Activated T-helper 17 cell treated with anti-CD3 and anti-CD28 coated beads, Interleukin-2, amount 50 U/mL, for 72 hours (primary cell): ENCODE results near the gene LRRK1. TPM values are rescaled to one million over a fixed set of nuclear protein-coding genes. Genes with fewer than 3 reads are reported as not detected.

Experiments
- ATAC-seq: fragments of 150-1000 bp; cut with Tn5 transposase; replicated peaks from 2 replicates; pipeline ENCODE4 v1.10.0; 2021; ENCODE audit warnings: mild to moderate bottlenecking, moderate library complexity
- H3K27ac Mint-ChIP-seq: one replicate; pipeline ENCODE4 v1.8.0; 2022; ENCODE audit warnings: mixed read lengths
- H3K27me3 Mint-ChIP-seq: one replicate; pipeline ENCODE4 v1.8.0; 2022; ENCODE audit warnings: mixed read lengths
- H3K36me3 Mint-ChIP-seq: one replicate; pipeline ENCODE4 v1.8.0; 2022; ENCODE audit warnings: low read depth, mild to moderate bottlenecking, mixed read lengths
- H3K4me1 Mint-ChIP-seq: one replicate; pipeline ENCODE4 v1.8.0; 2022; ENCODE audit warnings: mixed read lengths
- H3K4me3 Mint-ChIP-seq: one replicate; pipeline ENCODE4 v1.8.0; 2022; ENCODE audit warnings: mild to moderate bottlenecking, mixed read lengths
- H3K9me3 Mint-ChIP-seq: one replicate; pipeline ENCODE4 v1.8.0; 2022; ENCODE audit warnings: mixed read lengths
- total RNA-seq, 2 donors: library from RNA; stranded (reverse); gene quantifications; one replicate each; pipeline ENCODE4 v1.2.3, GENCODE V29; 2022

Gene LRRK1
- total RNA-seq, 2 donors from 2014 or later: 0.74 to 0.82 TPM

- Mint-ChIP-seq H3K36me3 (no peaks in the 10 kb centered on the region), H3K27ac (no peak overlapping the region), H3K4me3 (no peak overlapping the region), H3K27me3 (peaks cover 10% of the 10 kb centered on the region), H3K4me1 (no peaks in the 10 kb centered on the region), H3K9me3 (no peaks in the 10 kb centered on the region)
- no peak for ATAC-seq
Observed at GRCh38 chr15:101027273-101027901, 108.2 kb downstream of the LRRK1 start.

- peaks cover 10% of the 10 kb centered on the region for H3K27me3 Mint-ChIP-seq
- H3K27ac Mint-ChIP-seq: no peak overlapping the region
- no peaks in the 10 kb centered on the region for H3K9me3 Mint-ChIP-seq
- no peaks in the 10 kb centered on the region for H3K4me1 Mint-ChIP-seq
- no peak for ATAC-seq
- no peaks in the 10 kb centered on the region for H3K36me3 Mint-ChIP-seq
- H3K4me3 Mint-ChIP-seq: no peak overlapping the region
Observed at GRCh38 chr15:101027920-101028319, 108.8 kb downstream of the LRRK1 start.

GRCh38 chr15:101028321-101028720 is 109.2 kb downstream of the LRRK1 start:
- Mint-ChIP-seq H3K9me3 (no peaks in the 10 kb centered on the region), H3K36me3 (no peaks in the 10 kb centered on the region), H3K4me3 (no peak overlapping the region), H3K27ac (no peak overlapping the region), H3K4me1 (no peaks in the 10 kb centered on the region), H3K27me3 (peaks cover 10% of the 10 kb centered on the region)
- no peak for ATAC-seq

GRCh38 chr15:101028772-101029438 is 109.7 kb downstream of the LRRK1 start:
- peaks cover 10% of the 10 kb centered on the region for H3K27me3 Mint-ChIP-seq
- no peaks in the 10 kb centered on the region for H3K9me3 Mint-ChIP-seq
- no peak overlapping the region for H3K27ac Mint-ChIP-seq
- no peak for ATAC-seq
- no peaks in the 10 kb centered on the region for H3K4me1 Mint-ChIP-seq
- H3K4me3 Mint-ChIP-seq: no peak overlapping the region
- no peaks in the 10 kb centered on the region for H3K36me3 Mint-ChIP-seq

- ATAC-seq: no peak
- H3K27ac Mint-ChIP-seq: no peak overlapping the region
- H3K9me3 Mint-ChIP-seq: peaks cover 6% of the 10 kb centered on the region
- H3K4me3 Mint-ChIP-seq: no peak overlapping the region
- H3K4me1 Mint-ChIP-seq: no peaks in the 10 kb centered on the region
- no peaks in the 10 kb centered on the region for H3K36me3 Mint-ChIP-seq
- peaks cover 16% of the 10 kb centered on the region for H3K27me3 Mint-ChIP-seq
Observed at GRCh38 chr15:101029971-101030661, 111.0 kb downstream of the LRRK1 start.

- Mint-ChIP-seq H3K4me3 (no peak overlapping the region), H3K9me3 (peaks cover 10% of the 10 kb centered on the region), H3K27ac (no peak overlapping the region), H3K4me1 (no peaks in the 10 kb centered on the region), H3K27me3 (peaks cover 21% of the 10 kb centered on the region), H3K36me3 (no peaks in the 10 kb centered on the region)
- ATAC-seq: no peak
Observed at GRCh38 chr15:101031213-101031612, 112.1 kb downstream of the LRRK1 start.

- Mint-ChIP-seq H3K27me3 (peaks cover 29% of the 10 kb centered on the region), H3K4me3 (no peak overlapping the region), H3K27ac (no peak overlapping the region), H3K9me3 (peaks cover 19% of the 10 kb centered on the region), H3K4me1 (no peaks in the 10 kb centered on the region), H3K36me3 (no peaks in the 10 kb centered on the region)
- no peak for ATAC-seq
Observed at GRCh38 chr15:101033801-101034200, 114.6 kb downstream of the LRRK1 start.

- Mint-ChIP-seq H3K4me3 (no peak overlapping the region), H3K4me1 (no peaks in the 10 kb centered on the region), H3K36me3 (no peaks in the 10 kb centered on the region), H3K27ac (no peak overlapping the region), H3K27me3 (peaks cover 32% of the 10 kb centered on the region), H3K9me3 (peaks cover 19% of the 10 kb centered on the region)
- ATAC-seq: no peak
Observed at GRCh38 chr15:101035611-101036010, 116.5 kb downstream of the LRRK1 start.

GRCh38 chr15:101036189-101036588 is 117.0 kb downstream of the LRRK1 start:
- Mint-ChIP-seq H3K4me1 (no peaks in the 10 kb centered on the region), H3K9me3 (peaks cover 19% of the 10 kb centered on the region), H3K4me3 (no peak overlapping the region), H3K36me3 (no peaks in the 10 kb centered on the region), H3K27me3 (peaks cover 32% of the 10 kb centered on the region), H3K27ac (no peak overlapping the region)
- ATAC-seq: no peak

GRCh38 chr15:101037090-101037830 is 118.1 kb downstream of the LRRK1 start:
- Mint-ChIP-seq H3K4me3 (no peak overlapping the region), H3K4me1 (no peaks in the 10 kb centered on the region), H3K36me3 (no peaks in the 10 kb centered on the region), H3K27me3 (peaks cover 35% of the 10 kb centered on the region), H3K27ac (no peak overlapping the region), H3K9me3 (peaks cover 25% of the 10 kb centered on the region)
- no peak for ATAC-seq

- H3K4me3 Mint-ChIP-seq: no peak overlapping the region
- no peak overlapping the region for H3K27ac Mint-ChIP-seq
- H3K27me3 Mint-ChIP-seq: peaks cover 35% of the 10 kb centered on the region
- no peaks in the 10 kb centered on the region for H3K4me1 Mint-ChIP-seq
- no peaks in the 10 kb centered on the region for H3K36me3 Mint-ChIP-seq
- H3K9me3 Mint-ChIP-seq: peaks cover 25% of the 10 kb centered on the region
- no peak for ATAC-seq
Observed at GRCh38 chr15:101038327-101039003, 119.3 kb downstream of the LRRK1 start.

- Mint-ChIP-seq H3K36me3 (no peaks in the 10 kb centered on the region), H3K4me1 (no peaks in the 10 kb centered on the region), H3K27me3 (peaks cover 37% of the 10 kb centered on the region), H3K27ac (no peak overlapping the region), H3K9me3 (peaks cover 25% of the 10 kb centered on the region), H3K4me3 (no peak overlapping the region)
- ATAC-seq: no peak
Observed at GRCh38 chr15:101039461-101039860, 120.3 kb downstream of the LRRK1 start.

GRCh38 chr15:101042320-101042719 is 123.2 kb downstream of the LRRK1 start:
- peaks cover 29% of the 10 kb centered on the region for H3K27me3 Mint-ChIP-seq
- H3K36me3 Mint-ChIP-seq: no peaks in the 10 kb centered on the region
- no peaks in the 10 kb centered on the region for H3K4me1 Mint-ChIP-seq
- no peak overlapping the region for H3K4me3 Mint-ChIP-seq
- ATAC-seq: no peak
- no peak overlapping the region for H3K27ac Mint-ChIP-seq
- peaks cover 10% of the 10 kb centered on the region for H3K9me3 Mint-ChIP-seq

- Mint-ChIP-seq H3K4me3 (no peak overlapping the region), H3K4me1 (no peaks in the 10 kb centered on the region), H3K27me3 (peaks cover 29% of the 10 kb centered on the region), H3K9me3 (peaks cover 10% of the 10 kb centered on the region), H3K36me3 (no peaks in the 10 kb centered on the region), H3K27ac (no peak overlapping the region)
- ATAC-seq: no peak
Observed at GRCh38 chr15:101043011-101043410, 123.9 kb downstream of the LRRK1 start.
